Measurements from ENCODE around the gene PRTG. TPM values are rescaled to one million over a fixed set of nuclear protein-coding genes. Genes with fewer than 3 reads are reported as not detected.

Gene PRTG
- total RNA-seq, 1 donor from 2014 or later, result 574 TPM

DNA sequence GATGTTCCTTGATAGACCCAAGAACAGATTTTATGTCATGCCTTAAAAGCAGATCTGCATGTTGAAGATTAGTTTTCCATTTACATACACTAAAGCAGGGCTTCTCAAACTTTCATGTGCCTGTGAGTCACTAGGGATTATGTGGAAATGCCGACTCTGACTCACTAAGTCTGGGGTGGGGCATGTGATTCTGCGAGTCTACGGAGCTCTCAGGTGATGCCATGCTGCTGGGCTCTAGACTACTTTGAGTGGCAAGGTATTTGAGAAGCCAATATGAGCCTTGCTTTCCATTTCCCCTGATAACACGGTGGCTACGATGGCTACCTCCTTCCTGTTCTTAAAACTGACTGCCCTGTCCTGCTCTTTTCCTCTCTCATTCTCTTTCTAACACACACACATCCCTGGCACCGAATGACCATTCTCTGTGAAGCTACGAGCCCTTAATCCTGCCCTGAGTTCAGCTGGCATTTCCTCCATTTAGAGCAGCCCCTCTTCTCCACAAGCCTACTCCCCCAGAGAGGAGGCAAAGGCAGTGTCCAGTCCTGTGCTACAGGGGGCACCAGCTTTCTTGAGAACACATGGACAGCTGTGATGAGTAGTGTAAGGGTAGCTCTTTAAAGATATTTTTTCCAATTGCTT is 115.1 kb downstream of the PRTG start:
- Mint-ChIP-seq H3K27ac (no peak overlapping the region), H3K4me3 (no peak overlapping the region), H3K4me1 (no peaks in the 10 kb centered on the region), H3K27me3 (ENCODE audit: insufficient read depth, low read depth) (no peaks in the 10 kb centered on the region), H3K9me3 (no peaks in the 10 kb centered on the region), H3K36me3 (peaks cover 45% of the 10 kb centered on the region)
- peaks cover 31% of the 10 kb centered on the region for H3K36me3 ChIP-seq
- no peaks in the 10 kb centered on the region for H3K9me3 ChIP-seq (ENCODE audit: low read depth)
- no peak overlapping the region for H3K4me3 ChIP-seq
- H3K79me2 ChIP-seq (ENCODE audit: low read depth), result no peaks in the 10 kb centered on the region
- DNase-seq (ENCODE audit: low spot score), result no peak
- TF ChIP-seq EZH2phosphoT487 (IDR thresholded peaks at IDR 0.05), result no peak
- no peak for TF ChIP-seq EZH2 (IDR thresholded peaks at IDR 0.05)
- TF ChIP-seq, protein P1, sequence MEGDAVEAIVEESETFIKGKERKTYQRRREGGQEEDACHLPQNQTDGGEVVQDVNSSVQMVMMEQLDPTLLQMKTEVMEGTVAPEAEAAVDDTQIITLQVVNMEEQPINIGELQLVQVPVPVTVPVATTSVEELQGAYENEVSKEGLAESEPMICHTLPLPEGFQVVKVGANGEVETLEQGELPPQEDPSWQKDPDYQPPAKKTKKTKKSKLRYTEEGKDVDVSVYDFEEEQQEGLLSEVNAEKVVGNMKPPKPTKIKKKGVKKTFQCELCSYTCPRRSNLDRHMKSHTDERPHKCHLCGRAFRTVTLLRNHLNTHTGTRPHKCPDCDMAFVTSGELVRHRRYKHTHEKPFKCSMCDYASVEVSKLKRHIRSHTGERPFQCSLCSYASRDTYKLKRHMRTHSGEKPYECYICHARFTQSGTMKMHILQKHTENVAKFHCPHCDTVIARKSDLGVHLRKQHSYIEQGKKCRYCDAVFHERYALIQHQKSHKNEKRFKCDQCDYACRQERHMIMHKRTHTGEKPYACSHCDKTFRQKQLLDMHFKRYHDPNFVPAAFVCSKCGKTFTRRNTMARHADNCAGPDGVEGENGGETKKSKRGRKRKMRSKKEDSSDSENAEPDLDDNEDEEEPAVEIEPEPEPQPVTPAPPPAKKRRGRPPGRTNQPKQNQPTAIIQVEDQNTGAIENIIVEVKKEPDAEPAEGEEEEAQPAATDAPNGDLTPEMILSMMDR (IDR thresholded peaks at IDR 0.05), result peak; percentile 9
- no peak overlapping the region for H3K9ac ChIP-seq
- H3F3A ChIP-seq (ENCODE audit: low read depth), result peaks cover 6% of the 10 kb centered on the region
- H3K27ac ChIP-seq, result no peak overlapping the region
- H3K4me2 ChIP-seq, result no peak overlapping the region
- no peaks in the 10 kb centered on the region for H4K20me1 ChIP-seq (ENCODE audit: low read depth)
- H2AFZ ChIP-seq (replicated peaks), result no peak overlapping the region
- no peaks in the 10 kb centered on the region for H3K27me3 ChIP-seq
- H3K4me1 ChIP-seq, result no peaks in the 10 kb centered on the region

DNA sequence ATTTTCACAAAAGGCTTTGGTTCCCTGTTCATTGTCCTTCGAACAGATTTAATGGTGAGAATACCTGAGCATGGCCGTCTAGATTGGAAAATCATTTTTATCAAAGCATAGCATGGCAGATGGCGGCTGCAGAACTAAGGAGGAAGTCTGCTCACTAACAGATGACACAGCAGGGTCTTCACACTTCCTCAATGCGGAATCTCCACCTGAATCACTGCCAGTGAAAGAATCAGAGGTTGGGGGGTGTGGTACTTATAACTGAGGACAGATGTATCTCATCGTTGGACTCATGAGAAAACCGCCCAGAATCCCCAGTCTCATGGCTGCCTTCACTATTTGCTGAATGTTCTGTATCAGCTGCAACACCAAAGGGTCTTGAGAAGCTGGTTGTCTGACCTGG is 123.2 kb downstream of the PRTG start:
- TF ChIP-seq, protein P1 (IDR thresholded peaks at IDR 0.05), result no peak
- TF ChIP-seq EZH2 (IDR thresholded peaks at IDR 0.05) (no peak), EZH2phosphoT487 (IDR thresholded peaks at IDR 0.05) (no peak)
- Mint-ChIP-seq H3K27me3 (ENCODE audit: insufficient read depth, low read depth) (no peaks in the 10 kb centered on the region), H3K27ac (no peak overlapping the region), H3K9me3 (no peaks in the 10 kb centered on the region), H3K4me1 (peaks cover 23% of the 10 kb centered on the region), H3K4me3 (no peak overlapping the region), H3K36me3 (peaks cover 53% of the 10 kb centered on the region)
- Histone ChIP-seq H3K27ac (no peak overlapping the region), H3F3A (ENCODE audit: low read depth) (no peaks in the 10 kb centered on the region), H3K27me3 (no peaks in the 10 kb centered on the region), H3K9me3 (ENCODE audit: low read depth) (no peaks in the 10 kb centered on the region), H2AFZ (replicated peaks) (no peak overlapping the region), H3K79me2 (ENCODE audit: low read depth) (no peaks in the 10 kb centered on the region), H3K36me3 (peaks cover 49% of the 10 kb centered on the region), H3K4me2 (no peak overlapping the region), H3K4me1 (peaks cover 7% of the 10 kb centered on the region), H4K20me1 (ENCODE audit: low read depth) (peaks cover 2% of the 10 kb centered on the region), H3K9ac (no peak overlapping the region), H3K4me3 (no peak overlapping the region)
- no peak for DNase-seq (ENCODE audit: low spot score)

DNA sequence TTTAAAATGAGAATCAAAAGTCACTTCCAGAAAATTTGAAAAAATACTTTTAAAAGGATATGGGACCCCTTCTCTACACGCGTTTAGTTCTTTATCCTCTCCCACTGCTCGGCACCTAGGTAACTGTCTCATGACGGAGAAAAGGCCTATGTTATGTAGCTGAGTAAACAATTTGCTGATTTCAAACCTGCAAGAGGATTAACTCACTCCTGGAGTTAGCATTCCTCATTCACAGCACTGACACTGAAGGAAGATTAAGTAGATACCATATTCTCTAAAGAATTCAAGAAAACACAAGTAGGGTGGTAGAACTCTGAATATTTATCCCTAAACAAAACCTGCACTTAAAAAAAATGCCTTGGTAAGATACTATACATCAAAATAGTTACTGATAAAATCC is 124.6 kb downstream of the PRTG start:
- no peak overlapping the region for H3K27ac ChIP-seq
- no peaks in the 10 kb centered on the region for H3K9me3 Mint-ChIP-seq
- H3K4me2 ChIP-seq, result no peak overlapping the region
- H3F3A ChIP-seq (ENCODE audit: low read depth), result no peaks in the 10 kb centered on the region
- peaks cover 23% of the 10 kb centered on the region for H3K4me1 Mint-ChIP-seq
- H3K27ac Mint-ChIP-seq, result no peak overlapping the region
- no peak overlapping the region for H3K9ac ChIP-seq
- H3K27me3 Mint-ChIP-seq (ENCODE audit: insufficient read depth, low read depth), result no peaks in the 10 kb centered on the region
- DNase-seq (ENCODE audit: low spot score), result peak; percentile 10
- TF ChIP-seq EZH2 (IDR thresholded peaks at IDR 0.05) (no peak), EZH2phosphoT487 (IDR thresholded peaks at IDR 0.05) (no peak)
- TF ChIP-seq, protein P1 (IDR thresholded peaks at IDR 0.05), result no peak
- H3K4me3 ChIP-seq, result no peak overlapping the region
- peaks cover 7% of the 10 kb centered on the region for H3K4me1 ChIP-seq
- H2AFZ ChIP-seq (replicated peaks), result no peak overlapping the region
- peaks cover 37% of the 10 kb centered on the region for H3K36me3 ChIP-seq
- no peak overlapping the region for H3K4me3 Mint-ChIP-seq
- no peaks in the 10 kb centered on the region for H3K27me3 ChIP-seq
- peaks cover 59% of the 10 kb centered on the region for H3K36me3 Mint-ChIP-seq
- no peaks in the 10 kb centered on the region for H3K9me3 ChIP-seq (ENCODE audit: low read depth)
- H4K20me1 ChIP-seq (ENCODE audit: low read depth), result peaks cover 5% of the 10 kb centered on the region
- H3K79me2 ChIP-seq (ENCODE audit: low read depth), result no peaks in the 10 kb centered on the region
